T-helper 22 cell (primary cell): ENCODE results near the gene THSD4.

ENCODE experiments used
- DNase-seq: peaks from one replicate; pipeline ENCODE4 v3.0.0-alpha.2; 2020; ENCODE audit warnings: low read depth

Gene THSD4

GRCh38 chr15:71501344-71502076 is 386.2 kb downstream of the THSD4 start:
- DNase-seq: no peak

- no peak for DNase-seq
Observed at GRCh38 chr15:71502077-71502432, 386.8 kb downstream of the THSD4 start.

GRCh38 chr15:71505962-71506361 is 390.7 kb downstream of the THSD4 start:
- no peak for DNase-seq

GRCh38 chr15:71506946-71507345 is 391.7 kb downstream of the THSD4 start:
- no peak for DNase-seq

- DNase-seq: no peak
Observed at GRCh38 chr15:71508081-71508682, 392.9 kb downstream of the THSD4 start.

GRCh38 chr15:71509139-71509538 is 393.9 kb downstream of the THSD4 start:
- DNase-seq: no peak

- DNase-seq: no peak
Observed at GRCh38 chr15:71510763-71511162, 395.5 kb downstream of the THSD4 start.

GRCh38 chr15:71511796-71512681 is 396.8 kb downstream of the THSD4 start:
- DNase-seq: no peak

- DNase-seq: no peak
Observed at GRCh38 chr15:71512682-71513006, 397.4 kb downstream of the THSD4 start.

GRCh38 chr15:71515375-71516186 is 400.3 kb downstream of the THSD4 start:
- no peak for DNase-seq

GRCh38 chr15:71517751-71518150 is 402.5 kb downstream of the THSD4 start:
- DNase-seq: no peak

GRCh38 chr15:71518661-71519060 is 403.4 kb downstream of the THSD4 start:
- DNase-seq: no peak

GRCh38 chr15:71526060-71526820 is 411.0 kb downstream of the THSD4 start:
- no peak for DNase-seq

- DNase-seq: no peak
Observed at GRCh38 chr15:71529361-71529760, 414.1 kb downstream of the THSD4 start.

- DNase-seq: no peak
Observed at GRCh38 chr15:71530116-71530515, 414.8 kb downstream of the THSD4 start.

GRCh38 chr15:71532994-71533393 is 417.7 kb downstream of the THSD4 start:
- no peak for DNase-seq

- DNase-seq: no peak
Observed at GRCh38 chr15:71538181-71538580, 422.9 kb downstream of the THSD4 start.

- DNase-seq: no peak
Observed at GRCh38 chr15:71541746-71542145, 426.5 kb downstream of the THSD4 start.

- DNase-seq: no peak
Observed at GRCh38 chr15:71542836-71543235, 427.6 kb downstream of the THSD4 start.

- DNase-seq: no peak
Observed at GRCh38 chr15:71543413-71543812, 428.1 kb downstream of the THSD4 start.

- DNase-seq: no peak
Observed at GRCh38 chr15:71545223-71545760, 430.0 kb downstream of the THSD4 start.
